Measurements from ENCODE around the gene FAM234A.

DNA sequence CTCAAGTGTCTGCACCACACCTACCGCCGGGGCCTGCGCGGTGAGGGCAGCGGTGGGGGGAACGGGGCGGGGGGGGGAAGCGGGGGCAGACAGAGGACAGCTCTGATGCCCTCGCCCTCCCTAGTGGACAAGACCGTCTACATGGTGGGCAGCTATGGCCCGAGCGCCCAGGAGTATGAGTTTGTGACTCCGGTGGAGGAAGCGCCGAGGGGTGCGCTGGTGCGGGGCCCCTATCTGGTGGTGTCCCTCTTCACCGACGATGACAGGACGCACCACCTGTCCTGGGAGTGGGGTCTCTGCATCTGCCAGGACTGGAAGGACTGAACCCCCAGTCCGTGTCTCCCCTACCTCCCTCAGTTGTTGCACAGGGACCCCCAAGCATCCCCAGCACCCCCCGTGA, 47.9 kb downstream of the FAM234A start:
- TF ChIP-seq, protein P1, sequence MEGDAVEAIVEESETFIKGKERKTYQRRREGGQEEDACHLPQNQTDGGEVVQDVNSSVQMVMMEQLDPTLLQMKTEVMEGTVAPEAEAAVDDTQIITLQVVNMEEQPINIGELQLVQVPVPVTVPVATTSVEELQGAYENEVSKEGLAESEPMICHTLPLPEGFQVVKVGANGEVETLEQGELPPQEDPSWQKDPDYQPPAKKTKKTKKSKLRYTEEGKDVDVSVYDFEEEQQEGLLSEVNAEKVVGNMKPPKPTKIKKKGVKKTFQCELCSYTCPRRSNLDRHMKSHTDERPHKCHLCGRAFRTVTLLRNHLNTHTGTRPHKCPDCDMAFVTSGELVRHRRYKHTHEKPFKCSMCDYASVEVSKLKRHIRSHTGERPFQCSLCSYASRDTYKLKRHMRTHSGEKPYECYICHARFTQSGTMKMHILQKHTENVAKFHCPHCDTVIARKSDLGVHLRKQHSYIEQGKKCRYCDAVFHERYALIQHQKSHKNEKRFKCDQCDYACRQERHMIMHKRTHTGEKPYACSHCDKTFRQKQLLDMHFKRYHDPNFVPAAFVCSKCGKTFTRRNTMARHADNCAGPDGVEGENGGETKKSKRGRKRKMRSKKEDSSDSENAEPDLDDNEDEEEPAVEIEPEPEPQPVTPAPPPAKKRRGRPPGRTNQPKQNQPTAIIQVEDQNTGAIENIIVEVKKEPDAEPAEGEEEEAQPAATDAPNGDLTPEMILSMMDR (conservative IDR thresholded peaks at IDR 0.05 in 1 of 2, IDR thresholded peaks at IDR 0.05 in 1 of 2; ENCODE audit: low read depth in 1 of 2, low read length in 2 of 2): no peak
- no peak for TF ChIP-seq EZH2 (IDR thresholded peaks at IDR 0.05; ENCODE audit: low read length, missing control alignments)
